ENCODE measurements around the gene PLCD3.

PLCD3 gene

DNA sequence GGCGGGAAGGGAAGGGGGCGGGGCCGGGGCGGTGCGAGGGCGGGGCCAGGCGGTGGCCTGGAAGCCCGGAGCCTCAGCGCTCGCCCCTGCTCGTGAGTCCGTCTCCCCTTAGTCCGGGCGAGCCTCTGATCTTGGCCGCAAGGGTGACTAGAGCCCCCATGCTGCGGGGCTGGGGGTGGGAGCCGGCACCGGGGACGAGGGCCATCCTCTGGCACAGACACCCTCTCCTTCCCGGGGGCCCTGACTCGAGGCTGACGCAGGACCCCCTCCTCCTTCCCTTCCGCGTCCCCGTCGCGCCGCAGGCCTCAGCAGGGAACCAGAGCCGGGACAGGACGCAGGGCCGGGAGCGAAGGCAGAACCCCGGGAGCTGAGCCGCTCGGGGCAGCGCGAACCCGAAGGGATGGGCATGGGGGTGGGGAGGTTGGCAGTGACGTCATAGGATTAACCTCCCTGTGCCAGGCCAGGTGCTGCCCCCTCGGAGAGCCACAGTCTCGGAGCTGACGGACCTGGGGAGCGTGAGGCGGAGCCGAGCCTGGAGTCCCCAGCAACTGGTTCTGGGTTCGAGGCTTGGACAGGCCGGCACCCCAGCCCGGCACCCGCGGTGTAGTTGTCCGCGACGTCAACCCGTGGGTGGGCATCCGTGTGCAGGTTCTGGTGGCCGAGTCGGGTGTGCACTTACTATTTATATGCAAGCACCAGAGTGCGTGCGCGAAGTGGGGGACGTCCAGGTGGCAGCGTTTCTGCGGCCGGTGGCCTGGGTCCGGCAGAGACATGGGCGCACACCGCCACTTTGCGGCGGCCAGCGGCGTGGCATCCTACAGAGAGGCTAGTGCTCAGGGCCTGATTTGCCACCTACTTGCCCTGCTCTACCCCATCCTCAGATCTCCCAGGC, 503 bp upstream of the PLCD3 start:
- H3K4me2 ChIP-seq (ENCODE audit: low read length) = peak overlapping the region; percentile 94
- no peaks in the 10 kb centered on the region for H3K36me3 ChIP-seq (ENCODE audit: control insufficient read depth in 1 of 2, insufficient read depth in 2 of 2, low read length in 2 of 2)
- H2BK5ac ChIP-seq (ENCODE audit: low read depth, low read length, poor library complexity) = peak overlapping the region; percentile 69
- no peaks in the 10 kb centered on the region for H3K27me3 ChIP-seq (ENCODE audit: insufficient read depth, low read length)
- peaks cover 6% of the 10 kb centered on the region for H3K79me2 ChIP-seq (ENCODE audit: control insufficient read depth, insufficient read depth, low read length, poor library complexity)
- peak overlapping the region; percentile 64 for H2BK120ac ChIP-seq (ENCODE audit: insufficient read depth, low read length, poor library complexity)
- peaks cover 34 to 41% of the 10 kb centered on the region in 2 experiments for H3K4me1 ChIP-seq (ENCODE audit: control insufficient read depth in 1 of 2, insufficient read depth in 2 of 2, low read length in 2 of 2)
- no peak overlapping the region for H2AK5ac ChIP-seq (ENCODE audit: low read length)
- no peak overlapping the region for H3K23ac ChIP-seq (ENCODE audit: low read length)
- H3K9me3 ChIP-seq (ENCODE audit: insufficient read depth, low read depth, low read length) = no peaks in the 10 kb centered on the region
- no CpG with 5 or more reads among the region's 71 CpGs for WGBS (ENCODE audit: extremely low coverage, insufficient coverage, insufficient read length)
- H2AFZ ChIP-seq (ENCODE audit: insufficient read depth, low read length, poor library complexity) = peak overlapping the region; percentile 27
- peak overlapping the region; percentile 57 for H3K9ac ChIP-seq (ENCODE audit: low read length)
- H4K12ac ChIP-seq (ENCODE audit: low read depth, low read length) = no peak overlapping the region
- H2BK12ac ChIP-seq (ENCODE audit: low read length) = no peak overlapping the region
- no peak overlapping the region for H3K4ac ChIP-seq (ENCODE audit: low read depth, low read length)
- no peak overlapping the region for H4K91ac ChIP-seq (ENCODE audit: low read depth, low read length)
- peak overlapping the region; percentile 68 for H3K14ac ChIP-seq (ENCODE audit: low read length)
- DNase-seq = peak; percentile 83 to 92
- H3K18ac ChIP-seq (ENCODE audit: low read length) = peak overlapping the region; percentile 67
- H3K79me1 ChIP-seq (ENCODE audit: low read length) = peaks cover 30% of the 10 kb centered on the region
- peak overlapping the region; percentile 69 for H3K27ac ChIP-seq (ENCODE audit: low read depth, low read length)
- peak overlapping the region; percentile 79 for H3K4me3 ChIP-seq (ENCODE audit: low read depth, low read length)
- H4K8ac ChIP-seq (ENCODE audit: low read depth, low read length) = peak overlapping the region; percentile 73

GRCh38 chr17:45131616-45132319, 547 bp downstream of the PLCD3 start:
- peak overlapping the region; percentile 32 for H2AFZ ChIP-seq (ENCODE audit: insufficient read depth, low read length, poor library complexity)
- H3K4me2 ChIP-seq (ENCODE audit: low read length) = peak overlapping the region; percentile 93
- H2AK5ac ChIP-seq (ENCODE audit: low read length) = no peak overlapping the region
- no peak overlapping the region for H3K9ac ChIP-seq (ENCODE audit: low read length)
- WGBS (ENCODE audit: extremely low coverage, insufficient coverage, insufficient read length) = no CpG with 5 or more reads among the region's 46 CpGs
- peak overlapping the region; percentile 46 for H4K8ac ChIP-seq (ENCODE audit: low read depth, low read length)
- H3K79me1 ChIP-seq (ENCODE audit: low read length) = peaks cover 32% of the 10 kb centered on the region
- peak overlapping the region; percentile 59 for H2BK120ac ChIP-seq (ENCODE audit: insufficient read depth, low read length, poor library complexity)
- peak overlapping the region; percentile 60 for H4K91ac ChIP-seq (ENCODE audit: low read depth, low read length)
- peak overlapping the region; percentile 63 for H4K12ac ChIP-seq (ENCODE audit: low read depth, low read length)
- peak overlapping the region; percentile 11 for H2BK12ac ChIP-seq (ENCODE audit: low read length)
- H3K23ac ChIP-seq (ENCODE audit: low read length) = no peak overlapping the region
- peaks cover 42 to 49% of the 10 kb centered on the region in 2 experiments for H3K4me1 ChIP-seq (ENCODE audit: control insufficient read depth in 1 of 2, insufficient read depth in 2 of 2, low read length in 2 of 2)
- peak overlapping the region; percentile 65 for H3K4ac ChIP-seq (ENCODE audit: low read depth, low read length)
- no peaks in the 10 kb centered on the region for H3K9me3 ChIP-seq (ENCODE audit: insufficient read depth, low read depth, low read length)
- H3K36me3 ChIP-seq (ENCODE audit: control insufficient read depth in 1 of 2, insufficient read depth in 2 of 2, low read length in 2 of 2) = no peaks in the 10 kb centered on the region
- peak overlapping the region; percentile 80 for H3K4me3 ChIP-seq (ENCODE audit: low read depth, low read length)
- H3K79me2 ChIP-seq (ENCODE audit: control insufficient read depth, insufficient read depth, low read length, poor library complexity) = peaks cover 6% of the 10 kb centered on the region
- H2BK5ac ChIP-seq (ENCODE audit: low read depth, low read length, poor library complexity) = peak overlapping the region; percentile 8
- H3K14ac ChIP-seq (ENCODE audit: low read length) = peak overlapping the region; percentile 33
- H3K27ac ChIP-seq (ENCODE audit: low read depth, low read length) = peak overlapping the region; percentile 58
- DNase-seq = peak; percentile 78 to 87
- H3K18ac ChIP-seq (ENCODE audit: low read length) = peak overlapping the region; percentile 61
- no peaks in the 10 kb centered on the region for H3K27me3 ChIP-seq (ENCODE audit: insufficient read depth, low read length)

DNA sequence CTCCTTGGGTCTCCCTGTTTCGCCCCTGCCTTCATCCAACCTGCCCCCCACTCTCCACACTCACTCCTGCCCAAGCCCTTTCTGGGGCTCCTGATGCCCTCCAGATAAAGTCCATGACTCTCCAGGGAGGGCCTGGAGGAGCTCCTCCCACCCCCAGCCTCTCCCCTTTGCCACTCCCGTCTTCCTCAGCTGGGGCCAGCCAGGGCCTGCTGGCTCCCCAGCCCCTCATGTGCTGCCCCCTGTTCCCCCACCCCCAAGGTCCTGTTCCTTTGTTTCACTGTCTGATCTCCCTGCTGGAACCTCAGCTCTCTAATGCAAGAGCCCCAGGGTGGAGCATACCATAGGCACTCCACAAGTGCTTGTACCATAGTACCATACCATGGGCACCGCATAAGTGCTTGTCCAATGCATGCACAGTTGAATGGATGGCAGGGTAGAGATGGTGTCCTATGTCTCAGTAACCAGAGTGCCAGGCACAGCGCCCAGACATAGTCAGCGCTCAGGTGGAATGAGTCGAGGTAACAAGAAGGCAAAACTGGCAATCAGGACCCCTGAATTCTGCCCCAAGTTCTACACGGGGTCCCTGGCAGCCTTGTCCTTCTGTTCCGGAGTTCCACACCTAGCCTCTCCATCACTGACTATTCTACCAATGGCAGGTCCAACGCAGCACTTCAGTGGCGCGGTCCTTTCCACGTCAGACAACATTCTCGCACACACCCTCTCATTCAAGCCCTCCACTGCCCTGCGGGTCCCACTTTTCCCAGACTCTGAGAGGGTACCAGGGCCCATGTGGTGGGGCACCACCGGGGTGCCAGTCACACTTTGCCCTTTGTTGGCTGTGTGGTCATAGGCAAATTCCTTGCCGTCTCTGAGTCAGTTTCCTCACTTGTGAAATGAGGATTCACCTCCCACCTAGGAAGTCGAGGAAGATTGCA, 1.4 kb downstream of the PLCD3 start:
- no peak overlapping the region for H3K4me3 ChIP-seq (ENCODE audit: low read depth, low read length)
- peak overlapping the region; percentile 47 for H3K18ac ChIP-seq (ENCODE audit: low read length)
- no peak overlapping the region for H3K4ac ChIP-seq (ENCODE audit: low read depth, low read length)
- H4K91ac ChIP-seq (ENCODE audit: low read depth, low read length) = peak overlapping the region; percentile 26
- WGBS (ENCODE audit: extremely low coverage, insufficient coverage, insufficient read length) = no CpG with 5 or more reads among the region's 17 CpGs
- H2BK12ac ChIP-seq (ENCODE audit: low read length) = peak overlapping the region; percentile 16
- no peak overlapping the region for H2AFZ ChIP-seq (ENCODE audit: insufficient read depth, low read length, poor library complexity)
- no peak overlapping the region for H4K12ac ChIP-seq (ENCODE audit: low read depth, low read length)
- H3K9me3 ChIP-seq (ENCODE audit: insufficient read depth, low read depth, low read length) = no peaks in the 10 kb centered on the region
- H3K9ac ChIP-seq (ENCODE audit: low read length) = no peak overlapping the region
- no peak overlapping the region for H3K27ac ChIP-seq (ENCODE audit: low read depth, low read length)
- DNase-seq = no peak
- H3K14ac ChIP-seq (ENCODE audit: low read length) = no peak overlapping the region
- H3K36me3 ChIP-seq (ENCODE audit: control insufficient read depth in 1 of 2, insufficient read depth in 2 of 2, low read length in 2 of 2) = no peaks in the 10 kb centered on the region
- peak overlapping the region; percentile 65 for H2AK5ac ChIP-seq (ENCODE audit: low read length)
- H4K8ac ChIP-seq (ENCODE audit: low read depth, low read length) = no peak overlapping the region
- H3K4me1 ChIP-seq (ENCODE audit: control insufficient read depth in 1 of 2, insufficient read depth in 2 of 2, low read length in 2 of 2) = peaks cover 41 to 47% of the 10 kb centered on the region in 2 experiments
- peak overlapping the region; percentile 24 for H2BK120ac ChIP-seq (ENCODE audit: insufficient read depth, low read length, poor library complexity)
- H3K27me3 ChIP-seq (ENCODE audit: insufficient read depth, low read length) = no peaks in the 10 kb centered on the region
- no peak overlapping the region for H2BK5ac ChIP-seq (ENCODE audit: low read depth, low read length, poor library complexity)
- no peak overlapping the region for H3K23ac ChIP-seq (ENCODE audit: low read length)
- H3K79me2 ChIP-seq (ENCODE audit: control insufficient read depth, insufficient read depth, low read length, poor library complexity) = peaks cover 6% of the 10 kb centered on the region
- H3K79me1 ChIP-seq (ENCODE audit: low read length) = peaks cover 32% of the 10 kb centered on the region
- H3K4me2 ChIP-seq (ENCODE audit: low read length) = peak overlapping the region; percentile 93

All from trophoblast cell (in vitro differentiated cells and primary cell).